Measurements from ENCODE around the gene SLC19A1.

DNA sequence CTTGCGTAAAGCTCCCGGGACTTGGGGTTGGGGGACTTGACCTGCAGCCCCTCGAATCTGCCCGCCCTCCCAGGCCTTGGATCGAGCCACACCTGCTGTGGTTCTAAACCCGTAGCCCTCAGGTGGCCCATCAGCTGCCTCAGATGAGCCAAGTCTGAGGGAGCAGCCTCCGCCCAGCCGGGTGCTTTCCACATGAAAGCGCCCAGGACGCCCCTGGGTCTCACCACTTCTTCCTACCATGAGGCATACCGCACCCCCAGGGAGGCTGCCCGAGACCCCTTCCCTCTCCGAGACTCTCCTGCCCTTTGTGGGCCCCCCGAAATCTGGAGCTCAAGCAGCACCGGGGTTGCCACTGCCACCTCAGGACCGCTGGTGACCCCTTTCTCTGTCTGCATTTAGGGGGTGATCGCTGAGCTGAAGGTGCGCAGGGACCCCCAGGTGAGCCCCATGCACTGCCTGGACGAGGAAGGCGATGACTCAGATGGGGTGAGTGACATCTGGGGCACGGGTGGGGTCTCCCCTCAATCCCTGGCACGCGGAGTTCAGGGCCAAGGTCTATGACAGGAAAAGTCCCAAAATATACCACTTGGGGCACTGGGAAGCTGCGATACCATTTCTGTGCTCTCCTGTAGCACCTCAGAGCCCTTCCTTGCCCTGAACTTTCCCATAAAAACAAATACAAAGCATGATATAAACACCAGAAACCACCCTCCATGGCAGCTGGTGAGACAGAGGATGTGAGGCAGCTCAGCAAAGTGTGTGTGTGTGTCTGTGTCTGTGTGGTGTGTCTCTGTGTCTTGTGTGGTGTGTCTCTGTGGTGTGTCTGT lies 68.5 kb downstream of the SLC19A1 start:
- TF ChIP-seq, protein P1, sequence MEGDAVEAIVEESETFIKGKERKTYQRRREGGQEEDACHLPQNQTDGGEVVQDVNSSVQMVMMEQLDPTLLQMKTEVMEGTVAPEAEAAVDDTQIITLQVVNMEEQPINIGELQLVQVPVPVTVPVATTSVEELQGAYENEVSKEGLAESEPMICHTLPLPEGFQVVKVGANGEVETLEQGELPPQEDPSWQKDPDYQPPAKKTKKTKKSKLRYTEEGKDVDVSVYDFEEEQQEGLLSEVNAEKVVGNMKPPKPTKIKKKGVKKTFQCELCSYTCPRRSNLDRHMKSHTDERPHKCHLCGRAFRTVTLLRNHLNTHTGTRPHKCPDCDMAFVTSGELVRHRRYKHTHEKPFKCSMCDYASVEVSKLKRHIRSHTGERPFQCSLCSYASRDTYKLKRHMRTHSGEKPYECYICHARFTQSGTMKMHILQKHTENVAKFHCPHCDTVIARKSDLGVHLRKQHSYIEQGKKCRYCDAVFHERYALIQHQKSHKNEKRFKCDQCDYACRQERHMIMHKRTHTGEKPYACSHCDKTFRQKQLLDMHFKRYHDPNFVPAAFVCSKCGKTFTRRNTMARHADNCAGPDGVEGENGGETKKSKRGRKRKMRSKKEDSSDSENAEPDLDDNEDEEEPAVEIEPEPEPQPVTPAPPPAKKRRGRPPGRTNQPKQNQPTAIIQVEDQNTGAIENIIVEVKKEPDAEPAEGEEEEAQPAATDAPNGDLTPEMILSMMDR (IDR thresholded peaks at IDR 0.05), result no peak
- TF ChIP-seq EP300 (IDR thresholded peaks at IDR 0.05) (no peak), POLR2A (IDR thresholded peaks at IDR 0.05) (no peak)

Data from tibial nerve (tissue), 4 donors.